Activated T-cell treated with anti-CD3 and anti-CD28 coated beads for 4 hours (primary cell): Measurements from ENCODE around the gene TMEM123.
"Not testable (repeated sequence)": the region's sequence is repeated elsewhere in the genome, so short reads cannot be mapped to it uniquely, and the experiment has no call there.

Experiments
- DNase-seq: peaks from one replicate; pipeline ENCODE4 v3.0.0-alpha.2; 2020

Gene TMEM123

DNA sequence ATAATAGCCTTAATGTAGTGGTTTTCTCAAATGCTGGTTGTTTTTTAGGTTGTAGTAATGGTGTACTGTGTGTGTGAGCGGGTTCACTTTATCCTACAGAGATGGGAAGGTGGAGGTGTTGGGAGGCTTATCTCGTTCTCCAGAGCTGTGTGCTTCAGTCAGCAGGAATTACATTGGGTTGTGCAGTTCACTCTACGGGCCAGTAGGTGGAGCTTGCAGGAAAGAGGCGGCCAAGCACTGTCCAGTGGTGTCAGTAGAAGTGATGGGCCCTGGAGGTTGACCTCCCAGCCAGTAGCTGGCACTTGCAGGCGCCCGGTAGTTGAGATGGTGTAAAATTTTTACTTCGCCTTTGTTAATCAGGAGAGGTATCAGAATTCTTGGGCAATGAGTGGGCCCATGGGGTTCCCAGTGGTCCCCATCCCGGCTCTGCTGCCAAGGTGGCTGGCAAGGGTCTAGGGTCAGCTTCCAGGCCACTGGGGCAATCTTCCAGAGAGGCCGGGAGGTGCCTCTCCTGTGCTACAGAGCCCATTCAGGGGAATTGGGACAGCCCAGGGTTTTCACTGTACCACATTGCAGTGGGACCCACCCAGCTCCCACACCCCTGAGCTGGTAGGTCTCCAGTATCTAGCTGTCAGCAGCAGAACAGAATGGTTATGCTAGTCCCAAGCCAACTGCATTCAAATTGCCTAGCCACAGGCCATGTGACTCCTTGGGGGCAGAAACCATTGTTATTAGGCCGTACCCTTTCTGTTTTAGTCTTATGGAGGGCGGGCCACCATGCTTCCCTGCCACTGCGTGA, 61.7 kb downstream of the TMEM123 start:
- DNase-seq, result peak; percentile 39

GRCh38 chr11:102389253-102389652, 63.3 kb downstream of the TMEM123 start:
- DNase-seq, result no peak

GRCh38 chr11:102387043-102387781, 65.4 kb downstream of the TMEM123 start:
- DNase-seq, result no peak

DNA sequence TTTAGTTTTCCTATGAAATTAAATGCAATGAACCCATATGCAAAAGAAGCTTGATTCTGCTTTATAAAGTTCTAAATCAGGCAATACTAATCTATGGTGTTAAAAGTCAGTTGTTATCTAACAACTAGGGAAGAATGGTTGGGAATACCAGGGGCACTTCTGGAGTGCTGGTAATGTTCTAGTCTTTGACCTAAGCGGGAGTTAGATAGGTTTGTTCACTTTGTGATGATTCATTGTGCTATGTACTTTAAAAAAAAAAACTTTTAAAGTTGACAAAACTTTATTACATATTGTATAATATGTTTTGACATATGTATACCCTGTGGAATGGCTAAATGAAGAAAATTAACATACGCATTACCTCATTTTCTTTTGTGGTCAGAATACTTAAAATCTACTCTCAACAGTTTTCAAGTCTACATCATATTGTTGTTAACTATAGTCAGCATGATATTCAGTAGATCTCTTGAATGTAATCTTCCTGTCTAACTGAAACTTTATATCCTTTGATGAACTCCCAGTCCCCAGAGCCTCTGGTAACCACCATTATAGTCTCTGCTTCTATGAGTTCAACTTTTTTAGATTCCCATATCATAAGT, 66.3 kb downstream of the TMEM123 start:
- no peak for DNase-seq

- DNase-seq, result no peak
Measured at GRCh38 chr11:102385085-102386007, 67.2 kb downstream of the TMEM123 start.

GRCh38 chr11:102384419-102385079, 68.0 kb downstream of the TMEM123 start:
- no peak for DNase-seq

DNA sequence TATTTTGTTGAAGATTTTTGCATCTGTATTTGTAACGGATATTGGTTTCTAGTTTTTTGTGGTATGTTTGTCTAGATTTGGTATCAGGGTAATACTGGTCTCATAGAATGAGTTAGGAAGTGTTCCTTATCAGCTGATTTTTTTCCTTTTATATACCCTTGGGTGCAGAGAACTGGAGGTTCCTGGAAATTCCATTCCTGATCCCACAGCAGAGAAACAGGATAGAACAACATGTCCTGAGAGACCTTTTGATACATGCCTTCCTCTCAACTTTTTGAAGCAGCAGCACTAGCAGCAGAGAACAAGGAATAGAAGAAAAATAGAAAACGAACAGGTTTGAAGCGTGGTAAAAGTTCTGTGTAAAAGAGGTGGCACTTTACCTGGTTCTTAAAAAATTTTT, 68.7 kb downstream of the TMEM123 start:
- no peak for DNase-seq

DNA sequence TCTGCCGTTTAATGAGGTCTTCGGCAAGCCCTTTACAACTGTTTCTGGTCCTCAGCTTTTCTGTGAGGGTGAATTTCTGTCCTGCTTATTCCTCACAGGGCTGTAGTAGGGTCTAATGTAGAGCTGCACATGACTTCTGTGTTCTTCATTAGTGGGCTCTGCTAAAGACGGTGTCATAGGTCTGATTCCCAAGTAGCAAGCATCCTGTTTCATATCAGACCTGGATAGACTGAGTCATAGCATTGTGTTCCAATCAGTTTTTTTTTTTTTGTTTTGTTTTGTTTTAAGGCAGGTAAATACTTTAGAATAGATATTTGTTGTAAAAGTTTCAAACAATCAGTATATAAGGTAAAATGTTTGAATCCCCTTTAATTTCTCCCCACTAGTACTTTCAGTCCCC, 70.2 kb downstream of the TMEM123 start:
- no peak for DNase-seq

DNA sequence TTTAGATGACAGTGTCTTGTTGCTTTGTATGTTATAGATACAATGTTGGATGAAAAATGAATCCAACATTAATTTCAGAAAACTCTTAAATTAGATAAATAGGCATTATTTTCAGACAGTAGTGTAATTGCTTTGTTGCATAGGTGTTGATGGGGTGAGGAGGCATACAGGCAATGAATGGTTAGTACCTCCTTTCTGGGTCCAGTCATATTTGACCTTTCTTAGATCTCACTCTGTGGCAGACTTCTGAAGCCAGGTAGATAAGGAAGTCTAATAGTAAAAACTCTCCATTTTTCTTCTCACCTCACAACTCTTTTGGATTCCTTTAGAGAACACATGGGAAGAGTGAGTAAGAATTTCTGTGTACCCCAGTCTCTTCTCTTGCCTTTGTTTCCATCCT, 73.7 kb downstream of the TMEM123 start:
- no peak for DNase-seq

DNA sequence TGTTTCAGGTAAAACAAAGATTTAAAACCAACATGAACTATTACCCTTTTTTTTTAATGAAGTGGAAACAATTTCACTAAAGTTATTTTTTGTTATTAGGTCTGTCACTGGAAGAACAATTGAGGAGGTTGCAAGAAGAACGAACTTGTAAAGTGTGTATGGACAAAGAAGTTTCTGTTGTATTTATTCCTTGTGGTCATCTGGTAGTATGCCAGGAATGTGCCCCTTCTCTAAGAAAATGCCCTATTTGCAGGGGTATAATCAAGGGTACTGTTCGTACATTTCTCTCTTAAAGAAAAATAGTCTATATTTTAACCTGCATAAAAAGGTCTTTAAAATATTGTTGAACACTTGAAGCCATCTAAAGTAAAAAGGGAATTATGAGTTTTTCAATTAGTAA, 74.7 kb downstream of the TMEM123 start:
- DNase-seq, result no peak

DNA sequence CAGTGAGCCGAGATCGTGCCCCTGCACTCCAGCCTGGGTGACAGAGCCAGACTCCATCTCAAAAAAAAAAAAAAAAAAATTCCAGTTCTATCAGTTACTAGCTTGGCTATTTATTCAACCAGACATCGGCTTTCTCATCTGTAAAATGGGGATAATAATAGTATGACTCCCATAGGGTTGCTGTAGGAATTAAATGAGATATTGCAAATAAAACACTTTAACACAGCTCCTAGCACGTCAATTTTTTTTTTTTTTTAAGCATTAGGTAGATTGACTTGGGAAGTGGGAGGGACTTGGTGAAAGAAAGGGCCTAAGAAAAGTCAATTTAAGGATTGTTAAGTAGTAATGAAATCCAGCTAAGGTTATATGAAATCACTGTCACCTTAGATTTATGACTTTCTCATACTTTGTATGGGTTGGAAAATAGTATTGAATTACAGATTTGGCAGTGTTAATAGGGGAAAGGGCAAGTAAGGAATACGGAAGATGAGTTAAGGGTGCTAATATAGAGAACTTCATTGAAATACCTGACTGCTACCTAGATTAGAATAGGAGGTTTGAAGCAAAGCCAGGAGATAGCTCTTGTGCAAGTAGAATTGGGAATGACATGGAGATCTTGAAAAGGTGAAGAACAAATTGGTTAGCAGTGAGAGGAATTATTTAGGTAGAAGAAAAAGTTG, 76.7 kb downstream of the TMEM123 start:
- no peak for DNase-seq

DNA sequence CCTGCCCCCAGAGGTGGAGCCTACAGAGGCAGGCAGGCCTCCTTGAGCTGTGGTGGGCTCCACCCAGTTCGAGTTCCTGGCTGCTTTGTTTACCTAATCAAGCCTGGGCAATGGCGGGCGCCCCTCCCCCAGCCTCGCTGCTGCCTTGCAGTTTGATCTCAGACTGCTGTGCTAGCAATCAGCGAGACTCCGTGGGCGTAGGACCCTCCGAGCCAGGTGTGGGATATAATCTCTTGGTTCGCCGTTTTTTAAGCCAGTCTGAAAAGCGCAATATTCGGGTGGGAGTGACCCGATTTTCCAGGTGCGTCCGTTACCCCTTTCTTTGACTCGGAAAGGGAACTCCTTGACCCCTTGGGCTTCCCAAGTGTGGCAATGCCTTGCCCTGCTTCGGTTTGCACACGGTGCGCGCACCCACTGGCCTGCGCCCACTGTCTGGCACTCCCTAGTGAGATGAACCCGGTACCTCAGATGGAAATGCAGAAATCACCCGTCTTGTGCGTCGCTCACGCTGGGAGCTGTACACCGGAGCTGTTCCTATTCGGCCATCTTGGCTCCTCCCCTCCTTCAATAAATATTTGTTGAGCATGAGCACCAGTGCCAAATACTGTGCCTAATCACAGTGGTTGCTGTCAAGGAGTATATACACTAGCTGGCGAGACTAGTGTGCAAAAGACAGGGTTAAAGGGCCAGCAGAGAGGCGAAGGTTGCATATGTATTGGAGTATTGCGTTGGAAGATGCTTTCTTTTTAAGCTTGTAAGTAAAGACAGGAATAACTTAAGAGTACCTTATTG, 77.7 kb downstream of the TMEM123 start:
- not testable (repeated sequence) for DNase-seq

DNA sequence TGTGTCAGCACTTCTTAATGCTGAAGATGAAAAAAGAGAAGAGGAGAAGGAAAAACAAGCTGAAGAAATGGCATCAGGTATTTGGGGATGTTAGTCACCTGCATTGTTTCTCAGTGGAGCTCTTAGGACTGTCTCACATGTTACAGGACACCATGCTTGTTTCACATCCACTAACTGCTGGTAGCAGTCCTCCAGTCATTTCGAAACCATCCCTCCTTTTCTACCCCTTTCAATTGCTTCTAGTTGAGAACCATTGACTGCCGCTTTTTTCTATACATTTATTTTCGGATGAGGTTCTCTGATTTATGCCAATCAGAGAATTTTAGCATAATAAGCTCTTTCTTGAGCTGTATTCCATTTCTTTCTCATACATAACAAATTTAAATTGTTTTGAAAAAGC, 84.1 kb downstream of the TMEM123 start:
- DNase-seq, result no peak

- no peak for DNase-seq
Measured at GRCh38 chr11:102367364-102367763, 85.2 kb downstream of the TMEM123 start.

GRCh38 chr11:102364991-102365390, 87.6 kb downstream of the TMEM123 start:
- DNase-seq, result no peak

DNA sequence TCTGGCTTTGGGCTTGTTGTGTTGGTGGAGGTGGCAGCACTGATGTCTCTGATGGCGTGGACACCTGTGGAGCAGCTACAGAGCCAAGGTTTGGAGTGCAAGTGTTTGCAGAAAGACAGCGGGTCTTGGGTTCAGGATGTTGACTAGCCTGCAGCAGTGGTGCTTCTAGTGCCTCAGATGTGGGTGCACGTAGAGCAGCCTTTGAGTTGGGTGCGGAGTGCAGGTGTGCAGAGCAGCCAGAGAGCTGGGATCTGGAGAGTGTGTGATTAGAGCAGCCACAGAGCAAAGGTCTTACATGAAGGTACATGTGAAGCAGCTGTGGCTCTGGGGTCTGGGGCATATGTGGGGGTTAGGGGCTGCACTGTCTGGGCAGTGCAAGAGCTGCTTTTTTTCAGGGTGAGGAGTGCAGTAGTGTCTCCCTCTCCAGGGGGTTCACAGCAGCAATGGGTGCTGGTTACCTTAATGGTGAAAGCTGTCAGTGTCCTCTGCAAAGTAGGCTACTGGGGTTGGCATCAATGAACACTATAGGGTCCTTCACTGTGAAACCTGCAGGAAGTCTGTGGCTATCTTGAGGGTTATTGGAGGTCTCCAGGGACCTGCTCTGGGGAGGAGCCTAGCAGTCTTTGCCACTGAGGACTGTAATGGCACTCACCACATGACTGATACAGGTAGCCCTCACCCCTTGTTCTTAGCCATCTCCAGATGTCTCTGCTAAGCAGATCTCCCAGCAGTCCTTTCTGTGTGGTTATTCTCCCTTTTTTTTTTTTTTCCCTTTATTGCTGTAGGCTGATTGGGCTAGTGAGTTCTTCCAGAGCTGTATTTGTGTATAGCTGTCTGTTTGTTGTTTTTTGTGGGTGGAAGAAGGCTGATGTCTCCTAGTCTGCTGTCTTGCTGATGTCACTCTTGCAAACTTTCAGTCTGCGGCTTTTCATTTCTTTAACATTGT, 91.2 kb downstream of the TMEM123 start:
- DNase-seq, result no peak

GRCh38 chr11:102360681-102361080, 91.9 kb downstream of the TMEM123 start:
- no peak for DNase-seq

DNA sequence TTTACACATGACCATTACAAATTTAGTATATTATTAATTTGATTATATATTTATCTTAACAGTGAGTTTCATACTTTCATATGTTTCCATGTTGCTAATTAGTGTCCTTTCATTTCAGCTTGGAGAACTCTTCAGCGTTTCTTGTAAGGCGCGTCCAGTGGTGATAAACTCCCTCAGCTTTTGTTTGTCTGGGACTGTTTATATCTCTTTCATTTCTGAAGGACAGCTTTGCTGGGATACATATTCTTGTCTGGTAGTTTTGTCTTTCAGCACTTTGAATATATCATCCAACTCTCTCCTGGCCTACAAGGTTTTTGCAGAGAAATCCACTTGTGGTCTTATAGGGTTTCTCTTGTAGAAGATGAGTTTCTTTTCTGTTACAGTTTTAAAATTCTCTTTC, 93.2 kb downstream of the TMEM123 start:
- no peak for DNase-seq

GRCh38 chr11:102357116-102357515, 95.4 kb downstream of the TMEM123 start:
- DNase-seq, result no peak
